GM21360 (cell line): ENCODE measurements around the gene NDUFAF2.
A peak's percentile ranks its signal among the peaks of the same experiment; 100 is the strongest.
"Not testable (repeated sequence)": the region's sequence is repeated elsewhere in the genome, so short reads cannot be mapped to it uniquely, and the experiment has no call there.

Experiments used
- ATAC-seq: cut with Tn5 transposase; IDR thresholded peaks from one replicate; pipeline ENCODE4 v1.9.1; 2021; ENCODE audit warnings: mild to moderate bottlenecking, moderate library complexity; ENCODE audit not compliant: unreplicated experiment

NDUFAF2 gene, protein sequence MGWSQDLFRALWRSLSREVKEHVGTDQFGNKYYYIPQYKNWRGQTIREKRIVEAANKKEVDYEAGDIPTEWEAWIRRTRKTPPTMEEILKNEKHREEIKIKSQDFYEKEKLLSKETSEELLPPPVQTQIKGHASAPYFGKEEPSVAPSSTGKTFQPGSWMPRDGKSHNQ

DNA sequence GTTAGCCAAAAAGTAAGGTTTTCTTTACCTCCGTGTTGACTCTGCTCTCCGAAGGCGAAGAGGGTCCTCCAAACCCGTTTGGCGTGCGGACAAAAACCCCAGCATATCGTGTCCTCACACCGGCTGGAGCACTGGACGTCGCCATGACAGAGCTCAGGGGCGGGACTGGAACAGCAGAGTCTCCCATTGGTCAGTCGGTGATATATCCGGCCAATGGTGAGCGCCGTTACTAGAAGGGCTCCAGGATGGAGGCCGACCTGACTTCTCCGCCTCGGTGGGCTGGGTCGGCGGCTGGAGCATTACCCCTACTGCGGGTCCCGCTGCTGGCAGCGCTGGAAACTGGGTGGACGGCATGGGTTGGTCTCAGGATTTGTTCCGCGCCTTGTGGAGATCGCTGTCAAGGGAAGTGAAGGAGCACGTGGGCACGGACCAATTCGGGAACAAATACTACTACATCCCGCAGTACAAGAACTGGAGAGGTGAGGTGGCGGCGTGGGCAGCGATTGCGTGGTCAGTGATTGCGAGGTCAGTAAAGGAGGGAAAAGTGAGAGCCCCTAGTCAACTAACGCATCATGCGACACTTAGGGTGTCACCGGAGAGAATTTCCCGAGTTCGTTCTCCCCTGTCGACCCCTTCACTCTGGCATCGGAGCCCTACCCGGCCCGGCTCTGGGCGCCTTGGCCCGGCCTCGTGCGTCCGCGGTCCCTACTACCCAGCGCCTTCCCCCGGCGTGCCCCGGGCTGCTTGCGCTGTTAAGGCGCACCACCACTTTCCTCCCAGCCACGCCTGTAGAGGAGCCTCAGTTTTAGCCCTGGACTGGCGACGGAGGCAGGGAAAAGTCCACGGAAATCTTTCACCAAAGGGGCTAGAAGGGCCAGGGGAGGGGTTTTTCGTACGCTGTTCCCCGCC is at the start of gene NDUFAF2, which contains the start of gene ERCC8:
NDUFAF2 (plus strand) TSS at position 302 of the 909 bp plus-strand sequence; CDS start at position 353, 51 bp downstream.
ERCC8 (minus strand) TSS at position 167 of the 909 bp plus-strand sequence; CDS start at position 105, 62 bp downstream.
- ATAC-seq = peak; percentile 99

DNA sequence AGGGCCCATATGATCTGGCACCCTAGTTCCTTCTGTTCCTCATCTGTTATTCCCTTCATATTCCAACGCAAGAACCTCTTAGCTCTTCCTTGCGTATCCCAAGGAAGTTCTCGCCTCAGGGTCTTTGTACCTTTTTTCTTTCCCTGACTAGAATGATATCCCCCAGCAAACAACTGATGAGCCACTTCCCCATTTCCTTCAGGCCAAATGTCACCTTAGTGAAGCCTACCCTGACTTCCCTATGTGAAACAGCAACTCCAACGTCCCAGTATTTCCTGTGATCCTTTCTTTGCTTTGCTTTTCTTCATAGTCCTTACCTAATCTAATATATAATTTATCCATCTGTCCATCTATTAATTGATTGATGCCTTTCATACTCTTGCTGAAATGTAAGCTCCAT is 48.0 kb upstream of the NDUFAF2 start:
- ATAC-seq = no peak

DNA sequence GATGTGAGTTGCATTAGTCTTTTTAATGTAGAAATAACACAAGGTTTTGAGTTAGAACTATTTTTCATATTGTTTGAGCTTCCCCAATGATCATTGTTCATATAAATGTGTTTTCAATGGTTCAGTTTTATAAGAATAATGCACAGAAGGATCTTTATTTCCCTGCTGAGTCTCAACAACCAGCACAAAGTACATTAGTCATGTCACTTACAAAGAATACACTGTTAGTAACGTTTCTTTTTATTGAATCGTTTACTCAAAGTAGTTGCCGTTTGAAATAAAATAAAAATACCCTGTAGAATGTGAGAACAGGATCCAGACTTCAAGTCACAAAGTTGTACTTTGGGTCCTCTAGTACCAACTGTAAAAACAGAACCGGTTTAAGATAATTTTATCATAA is 41.6 kb upstream of the NDUFAF2 start:
- no peak for ATAC-seq

DNA sequence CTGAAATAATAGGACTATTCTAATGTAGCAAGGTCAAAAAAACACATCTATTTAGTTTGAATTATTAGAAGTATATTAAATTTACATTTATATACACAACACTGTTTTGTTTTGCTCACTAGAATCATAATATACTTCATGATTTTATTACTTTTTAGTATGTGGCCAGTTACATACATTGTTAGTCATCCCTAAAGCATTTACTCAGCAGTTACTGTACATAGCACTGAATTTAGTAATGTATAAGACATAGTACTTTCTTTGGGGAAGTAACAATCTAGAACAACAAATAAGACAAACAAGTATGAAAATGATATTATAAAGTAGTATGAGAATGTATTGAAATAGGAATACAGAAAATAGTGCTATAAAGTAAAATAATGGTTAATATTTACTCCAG is 28.4 kb upstream of the NDUFAF2 start:
- ATAC-seq = no peak

DNA sequence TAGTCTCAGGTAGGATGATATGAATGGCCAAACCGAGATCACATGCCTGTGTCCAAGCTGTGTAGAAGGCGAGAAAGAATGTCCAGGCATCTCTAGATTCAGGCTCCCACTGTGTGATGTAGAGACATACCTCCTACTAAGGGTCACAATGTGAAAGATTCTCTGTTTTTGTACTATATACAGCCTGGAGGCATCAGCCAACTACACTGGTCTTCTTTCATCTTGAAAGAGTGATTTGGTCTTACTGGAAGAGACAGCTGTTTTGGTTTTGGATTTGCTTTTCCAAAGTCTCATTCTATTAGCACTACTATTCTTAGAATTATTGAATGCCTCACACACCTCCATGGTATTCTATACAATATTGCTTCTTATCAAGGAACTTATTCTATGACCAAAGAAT is 26.5 kb upstream of the NDUFAF2 start:
- no peak for ATAC-seq

DNA sequence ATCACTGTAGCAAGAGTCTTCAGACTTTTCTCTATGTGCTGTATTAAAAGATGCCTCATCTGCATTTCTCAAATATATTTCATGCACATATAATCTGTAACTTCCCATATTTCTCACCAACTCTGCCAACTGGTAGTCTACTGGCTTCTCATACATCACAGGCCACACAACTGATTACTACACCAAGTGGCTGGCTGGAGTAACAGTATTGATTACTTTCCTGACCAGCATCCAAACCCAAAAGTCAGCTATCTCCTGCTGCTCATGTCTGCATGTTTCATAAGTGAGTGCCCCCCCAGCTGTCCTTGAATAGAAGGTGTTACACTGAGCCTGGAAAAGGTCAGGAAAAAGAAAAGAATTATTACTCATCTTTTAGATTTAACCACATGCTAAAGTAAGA is 17.6 kb upstream of the NDUFAF2 start:
- no peak for ATAC-seq

DNA sequence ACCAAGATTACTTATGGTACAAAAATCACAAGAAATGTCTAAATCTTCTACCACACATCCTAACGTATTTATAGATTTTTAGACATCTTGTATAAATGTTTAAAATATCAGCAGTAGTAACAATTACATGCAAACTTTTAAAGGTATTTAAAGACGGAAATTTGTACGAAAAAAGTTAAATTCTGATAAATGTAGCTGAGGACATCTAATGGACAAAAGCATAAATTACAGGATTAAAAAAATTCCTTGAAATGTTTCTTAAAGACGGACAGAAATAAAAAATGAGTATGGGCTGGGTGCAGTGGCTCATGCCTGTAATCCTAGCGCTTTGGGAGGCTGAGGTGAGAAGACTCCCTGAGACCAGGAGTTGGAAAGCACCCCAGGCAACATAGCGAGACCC is 16.0 kb upstream of the NDUFAF2 start:
- no peak for ATAC-seq

DNA sequence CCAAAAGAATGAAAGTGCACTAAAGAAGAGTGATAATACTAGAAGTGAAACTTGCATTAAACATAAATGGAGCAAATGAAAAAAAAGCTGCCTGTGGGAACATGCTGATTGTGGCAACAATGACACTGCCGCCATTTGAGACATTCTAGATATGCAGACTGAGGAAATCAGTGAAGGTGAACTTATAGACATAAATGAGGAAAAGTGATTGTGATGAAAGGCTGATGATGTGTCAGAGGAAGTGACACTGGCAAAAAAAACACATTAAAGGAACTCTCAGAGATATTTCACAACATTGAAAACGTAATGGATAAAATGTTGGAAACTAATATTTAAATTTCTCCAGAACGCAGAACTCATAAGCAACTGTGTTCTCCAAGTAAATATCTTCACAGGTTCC is 1.4 kb upstream of the NDUFAF2 start:
- ATAC-seq = no peak

DNA sequence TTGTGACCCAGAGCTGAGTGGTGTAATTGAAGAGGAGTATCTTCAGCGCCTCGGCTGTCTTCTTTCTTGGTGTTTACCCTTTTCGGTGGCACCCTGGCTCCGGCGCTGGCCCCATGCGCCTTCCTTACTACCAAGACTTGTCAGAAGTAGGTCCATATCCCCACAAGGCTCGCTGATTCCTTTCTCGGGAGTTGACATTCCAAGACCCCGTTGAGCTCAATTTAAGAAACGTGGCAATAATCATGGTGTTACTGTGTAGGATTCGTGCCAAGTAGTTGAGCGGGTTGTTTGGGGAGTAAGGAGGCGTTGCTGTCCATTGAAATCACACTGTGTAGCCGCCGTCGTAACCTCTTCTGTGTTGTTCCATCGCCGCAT is 795 bp downstream of the NDUFAF2 start:
- ATAC-seq = peak; percentile 24

DNA sequence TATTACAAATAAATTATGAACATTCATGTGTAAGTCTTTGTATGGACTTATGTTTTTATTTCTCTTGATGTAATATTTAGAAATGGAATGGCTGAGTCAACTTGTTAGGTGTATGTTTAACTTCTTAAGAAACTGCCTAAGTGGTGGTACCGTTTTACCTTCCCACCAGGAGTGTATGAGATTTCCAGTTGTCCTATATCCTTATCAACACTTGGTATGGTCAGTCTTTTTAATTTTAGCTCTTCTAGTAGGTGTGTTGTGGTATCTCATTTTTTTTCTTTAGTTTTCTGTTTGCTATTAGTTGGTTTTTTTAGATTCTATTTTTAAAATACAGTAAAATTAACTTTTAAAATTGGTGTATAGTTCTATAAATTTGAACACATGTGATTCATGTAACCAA is 3.7 kb downstream of the NDUFAF2 start:
- no peak for ATAC-seq

DNA sequence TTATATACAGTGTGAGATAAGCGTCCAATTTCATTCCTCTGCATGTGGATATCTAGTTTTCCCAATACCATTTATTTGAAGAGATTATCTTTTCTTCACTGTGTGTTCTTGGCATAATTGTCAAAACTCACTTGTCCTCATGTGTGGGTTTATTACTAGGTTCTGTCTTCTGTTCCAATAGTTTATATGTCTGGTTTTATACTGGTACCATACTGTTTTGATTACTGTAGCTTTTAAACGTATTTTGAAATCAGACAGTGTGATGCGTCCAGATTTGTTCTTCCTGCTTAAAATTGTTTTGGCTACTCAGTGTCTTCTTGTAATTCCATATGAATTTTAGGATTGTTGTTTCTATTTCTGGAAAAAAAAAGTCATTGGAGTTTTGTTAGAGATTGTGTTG is 10.2 kb downstream of the NDUFAF2 start:
- ATAC-seq = no peak

DNA sequence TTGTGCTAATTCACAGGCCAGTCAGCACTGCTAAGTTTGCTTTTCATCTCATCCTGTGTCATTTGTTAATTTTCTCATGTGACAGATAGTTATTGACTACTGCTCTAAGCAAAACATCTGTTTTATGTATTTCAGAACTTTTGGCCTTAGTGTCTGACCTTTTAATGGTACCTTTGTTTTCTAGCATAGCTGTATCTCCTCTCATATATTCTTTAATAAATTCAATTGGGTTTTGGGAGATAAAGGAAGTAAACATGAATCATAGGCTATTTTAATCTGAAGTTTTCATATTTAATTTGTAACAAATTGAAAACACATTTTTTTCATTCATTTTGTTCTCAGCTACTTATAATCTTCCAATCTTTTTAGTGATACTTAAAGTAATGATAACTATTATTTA is 13.1 kb downstream of the NDUFAF2 start:
- ATAC-seq = no peak

DNA sequence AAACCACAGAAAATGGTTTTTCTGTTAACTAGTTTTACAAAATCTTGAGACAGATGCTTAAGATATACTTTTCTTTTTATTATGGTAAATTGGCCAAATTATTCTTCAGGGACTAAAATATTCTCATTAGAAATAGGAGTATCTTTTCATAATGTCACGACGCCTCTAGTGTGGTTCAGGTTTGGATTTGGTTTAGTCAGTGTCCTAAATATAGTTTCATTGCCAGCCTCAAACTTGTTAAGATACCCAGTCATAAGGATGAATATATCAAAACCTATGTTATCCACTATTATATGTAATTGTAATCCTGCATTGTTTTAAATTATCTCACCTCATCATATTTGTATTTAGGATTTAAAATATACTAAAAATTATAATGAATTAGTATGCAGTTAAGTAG is 13.7 kb downstream of the NDUFAF2 start:
- no peak for ATAC-seq

DNA sequence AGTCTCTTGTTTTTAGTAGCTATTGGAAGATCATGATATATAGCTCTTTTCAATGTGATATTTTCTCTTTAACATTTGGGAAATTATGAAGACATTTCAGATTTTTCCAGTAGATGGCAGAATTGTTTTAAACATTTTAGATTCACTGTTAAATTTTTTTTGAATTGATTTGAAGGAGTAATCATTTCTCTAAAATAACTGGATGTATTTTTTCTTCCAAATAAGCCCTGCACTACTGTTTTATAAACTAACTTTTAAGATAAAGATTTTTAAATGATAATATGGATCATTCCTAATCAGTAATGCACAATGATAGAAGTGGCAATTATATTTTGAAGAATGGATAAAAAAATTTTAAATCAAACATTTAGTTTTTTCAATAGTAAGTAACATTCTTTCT is 14.2 kb downstream of the NDUFAF2 start:
- no peak for ATAC-seq

DNA sequence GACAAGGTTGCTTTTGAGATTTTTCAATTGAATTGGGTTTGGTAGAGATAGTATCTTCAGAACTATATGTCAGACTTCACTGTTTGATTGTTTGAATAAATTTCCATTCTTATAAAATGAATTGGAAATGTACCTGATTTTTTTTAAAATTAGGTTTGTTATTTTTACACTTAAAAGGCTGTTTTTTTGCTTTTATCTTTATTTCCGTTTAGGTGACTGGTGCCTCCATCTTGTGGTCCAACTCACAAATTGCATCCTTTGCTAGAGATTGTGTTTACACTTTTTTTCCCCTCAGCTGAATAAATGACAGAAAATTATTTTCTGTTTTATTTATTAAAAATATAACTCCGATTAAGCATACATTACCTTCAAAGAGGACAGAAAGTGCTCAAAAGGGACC is 15.6 kb downstream of the NDUFAF2 start:
- ATAC-seq = no peak

DNA sequence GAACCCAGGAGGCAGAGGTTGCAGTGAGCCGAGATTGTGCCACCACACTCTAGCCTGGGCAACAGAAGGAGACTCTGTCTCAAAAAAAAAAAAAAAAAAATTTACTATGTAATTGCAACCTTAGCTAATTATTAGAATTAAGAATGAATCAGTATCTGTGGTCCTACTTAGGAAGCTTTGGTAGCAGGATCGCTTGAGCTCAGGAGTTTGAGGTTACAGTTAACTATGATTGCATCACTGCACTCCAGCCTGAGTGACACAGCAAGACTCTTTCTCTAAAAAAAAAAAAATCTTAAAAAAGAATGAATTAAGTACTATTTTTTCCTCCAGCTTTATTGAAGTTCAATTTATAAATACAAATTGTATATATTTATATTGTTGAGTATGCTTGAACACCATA is 16.7 kb downstream of the NDUFAF2 start:
- no peak for ATAC-seq

DNA sequence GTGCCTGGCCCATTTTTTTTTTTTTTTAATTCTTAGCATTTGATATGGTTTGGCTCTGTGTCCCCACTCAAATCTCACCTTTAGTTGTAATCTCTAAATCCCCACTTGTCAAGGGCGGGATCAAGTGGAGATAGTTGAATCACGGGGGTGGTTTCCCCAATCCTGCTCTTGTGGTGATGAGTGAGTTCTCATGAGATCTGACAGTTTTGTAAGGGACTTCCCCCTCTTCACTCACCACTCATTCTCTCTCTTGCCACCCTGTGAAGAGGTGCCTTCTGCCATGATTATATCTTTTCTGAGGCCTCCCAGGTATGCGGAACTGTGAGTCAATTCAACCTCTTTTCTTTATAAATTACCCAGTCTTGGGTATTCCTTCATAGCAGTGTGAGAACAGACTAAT is 27.2 kb downstream of the NDUFAF2 start:
- no peak for ATAC-seq

DNA sequence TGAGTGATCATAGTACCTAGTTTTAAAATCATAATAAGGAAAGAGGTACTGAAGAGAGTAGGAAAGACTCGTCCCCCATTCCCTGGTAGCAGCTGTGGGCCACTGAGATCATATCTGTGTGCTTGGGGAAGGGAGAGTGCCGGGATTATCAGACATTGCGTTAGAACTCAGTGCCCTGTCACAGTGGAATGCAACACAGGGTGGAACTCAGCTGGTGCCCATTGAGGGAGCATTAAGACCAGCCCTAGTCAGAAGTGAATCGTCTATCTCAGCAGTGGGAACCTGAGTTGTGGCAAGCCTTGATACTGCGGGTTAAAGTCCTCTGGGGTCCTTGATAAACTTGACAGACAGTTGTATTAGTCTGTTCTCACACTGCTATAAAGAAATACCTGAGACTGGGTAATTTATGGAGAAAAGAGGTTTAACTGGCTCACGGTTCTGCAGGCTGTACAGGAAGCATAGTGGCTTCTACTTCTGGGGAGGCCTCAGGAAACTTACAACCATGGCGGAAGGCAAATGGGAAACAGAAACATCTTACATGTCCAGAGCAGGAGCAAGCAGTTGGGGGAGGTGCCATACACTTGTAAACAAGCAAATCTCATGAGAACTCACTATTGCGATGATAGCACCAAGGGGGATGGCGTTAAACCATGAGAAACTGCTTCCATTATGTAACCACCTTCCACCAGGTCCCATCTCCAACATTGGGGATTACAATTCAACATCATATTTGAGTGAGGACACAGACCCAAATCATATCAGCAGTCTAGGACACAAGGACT is 33.1 kb downstream of the NDUFAF2 start:
- no peak for ATAC-seq

DNA sequence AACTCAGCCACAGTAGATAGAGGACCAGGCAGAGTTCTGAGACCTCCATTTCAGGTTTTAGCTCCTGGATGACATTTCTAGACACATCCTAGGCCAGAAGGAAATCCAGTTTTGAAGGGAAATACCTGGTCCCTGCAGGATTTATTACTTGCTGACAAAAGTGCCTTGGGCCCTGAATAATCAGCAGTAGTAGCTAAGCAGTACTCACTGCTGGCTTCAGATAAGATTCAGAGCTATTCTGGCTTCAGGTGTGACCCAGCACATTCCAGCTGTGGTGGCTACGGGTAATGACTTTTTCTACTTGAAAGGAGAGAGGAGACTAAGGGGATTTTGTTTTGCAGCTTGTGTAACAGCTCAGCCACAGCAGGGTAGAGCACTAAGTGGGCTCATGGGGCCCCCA is 34.0 kb downstream of the NDUFAF2 start:
- ATAC-seq = no peak

DNA sequence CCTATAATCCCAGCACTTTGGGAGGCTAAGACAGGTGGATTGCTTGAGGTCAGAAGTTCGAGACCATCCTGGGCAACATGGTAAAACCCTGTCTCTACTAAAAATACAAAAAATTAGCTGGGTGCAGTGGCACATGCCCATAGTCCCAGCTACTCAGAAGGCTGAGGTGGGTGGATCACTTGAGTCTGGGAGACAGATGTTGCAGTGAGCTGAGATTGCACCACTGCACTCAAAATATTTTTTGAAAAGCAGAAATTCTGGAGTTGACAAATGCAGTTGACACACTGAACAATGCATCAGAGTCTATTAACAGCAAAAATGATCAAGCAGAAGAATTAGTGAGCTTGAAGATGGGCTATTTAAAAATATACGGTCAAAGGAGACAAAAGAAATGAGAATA is 35.5 kb downstream of the NDUFAF2 start:
- ATAC-seq = no peak

DNA sequence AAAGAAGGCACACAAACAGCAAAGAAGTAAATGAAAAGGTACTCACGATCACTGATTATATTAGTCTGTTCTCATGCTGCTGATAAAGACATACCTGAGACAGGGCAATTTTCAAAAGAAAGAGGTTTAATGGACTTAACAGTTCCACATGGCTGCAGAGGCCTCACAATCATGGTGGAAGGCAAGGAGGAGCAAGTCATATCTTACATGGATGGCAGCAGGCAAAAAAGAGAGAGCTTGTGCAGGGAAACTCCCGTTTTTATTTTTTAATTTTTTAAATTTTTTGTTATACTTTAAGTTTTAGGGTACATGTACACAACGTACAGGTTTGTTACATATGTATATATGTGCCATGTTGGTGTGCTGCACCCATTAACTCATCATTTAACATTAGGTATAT is 37.1 kb downstream of the NDUFAF2 start:
- ATAC-seq = not testable (repeated sequence)

DNA sequence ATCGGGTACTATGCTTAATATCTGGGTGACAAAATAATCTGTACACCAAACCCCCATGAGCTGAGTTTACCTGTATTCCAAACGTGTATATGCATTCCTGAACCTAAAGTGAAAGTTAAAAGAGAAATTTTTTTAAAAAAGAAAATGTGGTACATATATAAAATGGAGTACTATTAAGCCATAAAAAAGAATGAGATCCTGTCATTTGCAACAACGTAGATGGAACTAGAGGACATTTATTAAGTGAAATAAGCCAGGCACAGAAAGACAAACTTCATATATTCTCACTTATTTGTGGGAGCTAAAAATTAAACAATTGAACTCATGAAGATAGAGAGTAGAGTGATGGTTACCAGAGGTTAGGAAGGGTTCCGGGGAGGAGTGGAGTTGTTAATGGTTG is 44.8 kb downstream of the NDUFAF2 start:
- ATAC-seq = no peak
